GM12878 (cell line): ENCODE measurements around the gene PRDM7. TPM values are rescaled to one million over a fixed set of nuclear protein-coding genes. Genes with fewer than 3 reads are reported as not detected.
"Not testable (repeated sequence)": the region's sequence is repeated elsewhere in the genome, so short reads cannot be mapped to it uniquely, and the experiment has no call there.

Experiments
- ATAC-seq: fragments of 200-7000 bp; cut with Tn5 transposase; 3 replicates; pipeline ENCODE4 v1.9.1; 2020; ENCODE audit warnings: mild to moderate bottlenecking, moderate library complexity
- BruUV-seq: library from RNA; stranded (reverse); fragments of 400-500 nt; replicated peaks from 2 replicates; lab custom pipeline; 2021; lab: Mats Ljungman, UMichigan
- CTCF ChIA-PET: fragments of 300-600 bp; sonication (Branson Sonifier 250); formaldehyde crosslinking; extraction: SDS; loops from one replicate; lab custom pipeline; 2021; ENCODE audit warnings: inconsistent platforms; lab: Yijun Ruan, JAX
- POLR2A ChIA-PET: fragments of 350-600 bp; formaldehyde crosslinking; extraction: SDS; loops from one replicate; lab custom pipeline; 2021; ENCODE audit warnings: inconsistent platforms; lab: Charles Lee
- RAD21 ChIA-PET: fragments of 300-600 bp; sonication (Branson Sonifier 250); formaldehyde crosslinking; loops from one replicate; lab custom pipeline; 2023; ENCODE audit warnings: antibody characterized with exemption; ENCODE audit not compliant: unreplicated experiment; lab: Charles Lee
- SMC1A ChIA-PET: fragments of 300-600 bp; sonication (Branson Sonifier 250); formaldehyde crosslinking; loops from one replicate; lab custom pipeline; 2023; ENCODE audit not compliant: unreplicated experiment, uncharacterized antibody; lab: Charles Lee
- DNase-seq: peaks from one replicate; pipeline ENCODE4 v3.0.0-alpha.2; 2011; ENCODE audit warnings: low read depth, low spot score
- FAIRE-seq: peaks from 3 replicates; lab custom pipeline; 2011; peaks lifted over from hg19 to GRCh38; lab: Jason Lieb, UNC
- H2AFZ ChIP-seq: 2 replicates; pipeline ENCODE4 v1.6.0; 2011; ENCODE audit warnings: low read depth, low read length, control low read depth; ENCODE audit not compliant: control insufficient read depth
- H3K27ac ChIP-seq: 2 replicates; pipeline ENCODE4 v1.5.1; 2011; ENCODE audit warnings: control low read depth; ENCODE audit not compliant: control insufficient read depth, insufficient read depth
- H3K27me3 ChIP-seq, 2 experiments: replicated peaks in 1 of 2; 2 replicates each; pipeline versions ENCODE4 v1.6.0 to v1.6.1; 2011; ENCODE audit warnings: low read length in 1 of 2; ENCODE audit not compliant: control insufficient read depth in 2 of 2, insufficient read depth in 2 of 2
- H3K36me3 ChIP-seq, 2 experiments: 2 replicates each; pipeline ENCODE4 v1.5.1; 2011; ENCODE audit warnings: low read length in 1 of 2; ENCODE audit not compliant: control insufficient read depth in 2 of 2, insufficient read depth in 2 of 2
- H3K4me1 ChIP-seq: 2 replicates; pipeline ENCODE4 v1.6.1; 2011; ENCODE audit warnings: mild to moderate bottlenecking, low read length, moderate library complexity, mixed read lengths; ENCODE audit not compliant: control insufficient read depth, insufficient read depth
- H3K4me2 ChIP-seq: 2 replicates; pipeline ENCODE4 v1.6.0; 2011; ENCODE audit warnings: control low read depth; ENCODE audit not compliant: control insufficient read depth, insufficient read depth
- H3K4me3 ChIP-seq: fragments of 200-600 bp; sonication (generic); 2 replicates; pipeline ENCODE4 v1.5.1; 2016
- H3K79me2 ChIP-seq: 2 replicates; pipeline ENCODE4 v1.6.0; 2011; ENCODE audit warnings: low read length; ENCODE audit not compliant: control insufficient read depth, insufficient read depth
- H3K9ac ChIP-seq: 2 replicates; pipeline ENCODE4 v1.8.0; 2011; ENCODE audit warnings: low read length, control low read depth, mixed read lengths; ENCODE audit not compliant: control insufficient read depth, insufficient read depth
- H3K9me3 ChIP-seq: replicated peaks from 3 replicates; pipeline ENCODE4 v1.5.1; 2011; ENCODE audit warnings: mild to moderate bottlenecking, low read length; ENCODE audit not compliant: control insufficient read depth, insufficient read depth
- H4K20me1 ChIP-seq: 2 replicates; pipeline ENCODE4 v1.6.0; 2011; ENCODE audit not compliant: control insufficient read depth, insufficient read depth
- BCL11A ChIP-seq: IDR thresholded peaks from 2 replicates; pipeline ENCODE4 v1.6.1; 2011; ENCODE audit warnings: low read depth, low read length
- CUX1 ChIP-seq: IDR thresholded peaks from 2 replicates; pipeline ENCODE4 v1.6.1; 2012; ENCODE audit warnings: improper control_type of control experiment, low read depth, low read length; ENCODE audit not compliant: insufficient replicate concordance
- DPF2 ChIP-seq: fragments of 450-650 bp; IDR thresholded peaks from 2 replicates; pipeline ENCODE4 v1.6.1; 2017; ENCODE audit warnings: mild to moderate bottlenecking
- MEF2A ChIP-seq: IDR thresholded peaks from 2 replicates; pipeline ENCODE4 v1.6.1; 2011; ENCODE audit warnings: low read depth, mild to moderate bottlenecking, low read length, moderate library complexity; ENCODE audit not compliant: insufficient read depth
- PAX8 ChIP-seq: fragments of 450-650 bp; IDR thresholded peaks from 2 replicates; pipeline ENCODE4 v1.6.1; 2017; ENCODE audit warnings: mild to moderate bottlenecking, moderate library complexity
- POU2F2 ChIP-seq: IDR thresholded peaks from 3 replicates; pipeline ENCODE4 v1.6.1; 2011; ENCODE audit warnings: low read depth, mild to moderate bottlenecking, low read length, borderline replicate concordance
- SRF ChIP-seq, 2 experiments: IDR thresholded peaks; 2 replicates each; pipeline ENCODE4 v1.6.1; 2011; ENCODE audit warnings: low read depth in 2 of 2, low read length in 2 of 2, mild to moderate bottlenecking in 1 of 2, moderate library complexity in 1 of 2
- SUPT20H ChIP-seq: IDR thresholded peaks from 2 replicates; pipeline ENCODE4 v1.6.1; 2011; ENCODE audit warnings: low read depth, mild to moderate bottlenecking, low read length, moderate library complexity, borderline replicate concordance; ENCODE audit not compliant: control insufficient read depth
- TAF1 ChIP-seq: IDR thresholded peaks from 2 replicates; pipeline ENCODE4 v1.6.1; 2011; ENCODE audit warnings: mild to moderate bottlenecking, low read depth, low read length, borderline replicate concordance
- ZNF384 ChIP-seq: IDR thresholded peaks from 2 replicates; pipeline ENCODE4 v1.6.1; 2012; ENCODE audit warnings: low read depth, mild to moderate bottlenecking, low read length, improper control_type of control experiment, borderline replicate concordance
- WGBS: methylation state at CpG from one replicate; pipeline ENCODE4 v1.1.6; 2016; ENCODE audit warnings: low lambda C conversion rate; ENCODE audit not compliant: insufficient replicate concordance, insufficient coverage; ENCODE audit errors: missing lambda C conversion rate; 5-methylcytosine and 5-hydroxymethylcytosine counted together
- in situ Hi-C: fragments of 300-500 bp; cut with MboI; formaldehyde crosslinking; loops from 9 replicates; pipeline ENCODE4 v1.14.3; 2018; ENCODE audit warnings: mixed read lengths
- intact Hi-C: fragments of 100-400 bp; cut with micrococcal nuclease; formaldehyde crosslinking; loops from one replicate; pipeline ENCODE4 v1.14.2; 2022; ENCODE audit not compliant: unreplicated experiment
- polyA plus RNA-seq, 11 experiments: library from polyadenylated mRNA; depleted of rRNA in 4 of 11; unstranded in 6 of 11; stranded (reverse) in 5 of 11; fragments of >200 nt; fragmentation: Nextera tagmentation in 4 of 11; fragmentation: Illumina TruSeq in 1 of 11; extraction: Ambion mirVana in 4 of 11; extraction: Trizol in 1 of 11; gene quantifications; 1 replicate in 1 of 11; 2 replicates in 10 of 11; pipeline versions ENCODE4 v1.2.1 to v1.2.3, GENCODE V29; 2011 to 2016; ENCODE audit warnings: inconsistent platforms in 2 of 11, missing spikeins in 2 of 11, low read depth in 1 of 11
- total RNA-seq, 4 experiments: library from RNA; depleted of rRNA in 3 of 4; stranded (reverse); fragments of >200 nt in 3 of 4; fragmentation: Illumina TruSeq in 1 of 4; extraction: Trizol in 1 of 4; gene quantifications; 2 replicates each; pipeline versions ENCODE4 v1.2.1 to v1.2.3, GENCODE V29; 2013 to 2021
- TF ChIP-seq, protein P1 (sequence below): IDR thresholded peaks from 2 replicates; pipeline ENCODE4 v1.6.1; 2011; ENCODE audit warnings: low read depth, mild to moderate bottlenecking, low read length, moderate library complexity, borderline replicate concordance; ENCODE audit errors: extremely low read depth

The PRDM7 gene
- total and polyA plus RNA-seq, 10 of the 15 experiments (the other 5 are each of a cell fraction or from before 2014, with no cell fraction given): not detected

- intact Hi-C loops (no loop called here), in situ Hi-C loops (no loop called here)
- BruUV-seq: no TSS peak
- H4K20me1 ChIP-seq: no peaks in the 10 kb centered on the region
- H3K4me2 ChIP-seq: no peak overlapping the region
- DNase-seq (no peak), ATAC-seq (no peak), FAIRE-seq (no peak)
- ChIA-PET CTCF (no interaction called here), RAD21 (no interaction called here), SMC1A (no interaction called here), POLR2A (no interaction called here)
- no peak overlapping the region for H2AFZ ChIP-seq
- 23% methylated on average over 8 of the region's 8 CpGs for WGBS
- H3K4me3 ChIP-seq: no peak overlapping the region
- H3K36me3 ChIP-seq: no peaks in the 10 kb centered on the region
- H3K9me3 ChIP-seq: peaks cover 7% of the 10 kb centered on the region; the same call in 2 of the 3 replicates
- no peak overlapping the region for H3K9ac ChIP-seq
- H3K27ac ChIP-seq: no peak overlapping the region
- TF ChIP-seq SUPT20H (no peak), TAF1 (no peak), SRF (IDR thresholded peaks at IDR 0.05; ENCODE audit: low read depth in 2 of 2, low read length in 2 of 2) (no peak), BCL11A (no peak), MEF2A (no peak), DPF2 (no peak), PAX8 (no peak), CUX1 (no peak), POU2F2 (no peak), ZNF384 (no peak)
- TF ChIP-seq, protein P1, sequence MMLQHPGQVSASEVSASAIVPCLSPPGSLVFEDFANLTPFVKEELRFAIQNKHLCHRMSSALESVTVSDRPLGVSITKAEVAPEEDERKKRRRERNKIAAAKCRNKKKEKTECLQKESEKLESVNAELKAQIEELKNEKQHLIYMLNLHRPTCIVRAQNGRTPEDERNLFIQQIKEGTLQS: no peak
- no peaks in the 10 kb centered on the region for H3K79me2 ChIP-seq
- H3K27me3 ChIP-seq: no peaks in the 10 kb centered on the region; a peak in 1 of 4 replicates
- H3K4me1 ChIP-seq: no peaks in the 10 kb centered on the region
Measured at GRCh38 chr16:90057738-90058173, 19.4 kb downstream of the PRDM7 start.

GRCh38 chr16:90056521-90056920 is 20.6 kb downstream of the PRDM7 start:
- SMC1A ChIA-PET, H3K4me2 ChIP-seq, H2AFZ ChIP-seq, DNase-seq, H3K36me3 ChIP-seq, in situ Hi-C loops, H3K27me3 ChIP-seq, H3K9ac ChIP-seq, POLR2A ChIA-PET, CTCF ChIA-PET, H3K27ac ChIP-seq, H4K20me1 ChIP-seq, H3K4me3 ChIP-seq, H3K9me3 ChIP-seq, intact Hi-C loops, BruUV-seq, H3K4me1 ChIP-seq, RAD21 ChIA-PET, ATAC-seq, H3K79me2 ChIP-seq, FAIRE-seq: not testable (repeated sequence)
- WGBS: 28% methylated on average over 15 of the region's 15 CpGs
